HG03139 (cell line): ENCODE results near the gene NEMP1.
"Not testable (repeated sequence)": the region's sequence is repeated elsewhere in the genome, so short reads cannot be mapped to it uniquely, and the experiment has no call there.

ENCODE experiments used
- ATAC-seq: cut with Tn5 transposase; IDR thresholded peaks from one replicate; pipeline ENCODE4 v1.9.1; 2021; ENCODE audit not compliant: unreplicated experiment

NEMP1 gene

GRCh38 chr12:57091638-57092528, 13.3 kb upstream of the NEMP1 start:
- ATAC-seq = no peak

GRCh38 chr12:57090924-57091637, 12.5 kb upstream of the NEMP1 start:
- ATAC-seq = no peak

- no peak for ATAC-seq
Observed at GRCh38 chr12:57090490-57090889, 11.9 kb upstream of the NEMP1 start.

- no peak for ATAC-seq
Observed at GRCh38 chr12:57089271-57090245, 11.0 kb upstream of the NEMP1 start.

- ATAC-seq = peak; percentile 47
Observed at GRCh38 chr12:57088354-57089270, 10.0 kb upstream of the NEMP1 start, which contains the start of gene NAB2. NAB2 (plus strand) TSS chr12:57089114; CDS start chr12:57089272, 158 bp downstream.

GRCh38 chr12:57087691-57088353, 9.2 kb upstream of the NEMP1 start:
- peak; percentile 30 for ATAC-seq

GRCh38 chr12:57087010-57087690, 8.6 kb upstream of the NEMP1 start:
- peak; percentile 28 for ATAC-seq

GRCh38 chr12:57086493-57087009, 8.0 kb upstream of the NEMP1 start:
- no peak for ATAC-seq

- ATAC-seq = no peak
Observed at GRCh38 chr12:57085999-57086492, 7.5 kb upstream of the NEMP1 start.

- ATAC-seq = no peak
Observed at GRCh38 chr12:57080855-57081254, 2.3 kb upstream of the NEMP1 start.

GRCh38 chr12:57079821-57080220, 1.2 kb upstream of the NEMP1 start:
- ATAC-seq = no peak

GRCh38 chr12:57073566-57074450, 4.8 kb downstream of the NEMP1 start:
- not testable (repeated sequence) for ATAC-seq

- ATAC-seq = no peak
Observed at GRCh38 chr12:57072661-57073060, 5.9 kb downstream of the NEMP1 start.

GRCh38 chr12:57069523-57069922, 9.1 kb downstream of the NEMP1 start:
- peak; percentile 77 for ATAC-seq

GRCh38 chr12:57066245-57066644, 12.3 kb downstream of the NEMP1 start:
- ATAC-seq = no peak

GRCh38 chr12:57063991-57064685, 14.5 kb downstream of the NEMP1 start:
- peak; percentile 81 for ATAC-seq

GRCh38 chr12:57058454-57058853, 20.1 kb downstream of the NEMP1 start:
- ATAC-seq = no peak
